ENCODE measurements around the gene DOCK2.

The DOCK2 gene

DNA sequence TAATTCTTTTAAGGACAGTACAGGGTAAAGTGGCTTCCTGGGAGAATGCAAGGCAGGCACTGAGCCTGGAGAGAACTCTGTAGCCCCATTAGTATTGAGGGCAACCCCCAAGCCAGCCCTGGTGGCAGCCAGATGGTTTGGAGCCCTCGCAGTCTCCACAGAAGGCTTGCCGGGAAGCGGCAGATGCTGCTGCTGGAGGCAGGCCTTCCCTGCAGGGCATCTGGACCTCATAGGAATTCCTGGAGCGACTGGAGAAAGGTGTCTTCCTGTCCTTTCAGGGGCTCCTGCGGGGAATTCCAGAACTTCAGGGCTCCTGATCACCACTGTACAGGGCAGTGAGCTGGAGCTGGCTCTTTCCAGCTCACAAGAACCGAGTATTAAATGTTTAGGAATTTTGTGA is 175.7 kb downstream of the DOCK2 start:
- H3K4me3 ChIP-seq (ENCODE audit: low read length): no peak overlapping the region
- TF ChIP-seq, protein P1, sequence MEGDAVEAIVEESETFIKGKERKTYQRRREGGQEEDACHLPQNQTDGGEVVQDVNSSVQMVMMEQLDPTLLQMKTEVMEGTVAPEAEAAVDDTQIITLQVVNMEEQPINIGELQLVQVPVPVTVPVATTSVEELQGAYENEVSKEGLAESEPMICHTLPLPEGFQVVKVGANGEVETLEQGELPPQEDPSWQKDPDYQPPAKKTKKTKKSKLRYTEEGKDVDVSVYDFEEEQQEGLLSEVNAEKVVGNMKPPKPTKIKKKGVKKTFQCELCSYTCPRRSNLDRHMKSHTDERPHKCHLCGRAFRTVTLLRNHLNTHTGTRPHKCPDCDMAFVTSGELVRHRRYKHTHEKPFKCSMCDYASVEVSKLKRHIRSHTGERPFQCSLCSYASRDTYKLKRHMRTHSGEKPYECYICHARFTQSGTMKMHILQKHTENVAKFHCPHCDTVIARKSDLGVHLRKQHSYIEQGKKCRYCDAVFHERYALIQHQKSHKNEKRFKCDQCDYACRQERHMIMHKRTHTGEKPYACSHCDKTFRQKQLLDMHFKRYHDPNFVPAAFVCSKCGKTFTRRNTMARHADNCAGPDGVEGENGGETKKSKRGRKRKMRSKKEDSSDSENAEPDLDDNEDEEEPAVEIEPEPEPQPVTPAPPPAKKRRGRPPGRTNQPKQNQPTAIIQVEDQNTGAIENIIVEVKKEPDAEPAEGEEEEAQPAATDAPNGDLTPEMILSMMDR (conservative IDR thresholded peaks at IDR 0.05; ENCODE audit: low read length): no peak
- DNase-seq (ENCODE audit: low read depth): peak; percentile 31

DNA sequence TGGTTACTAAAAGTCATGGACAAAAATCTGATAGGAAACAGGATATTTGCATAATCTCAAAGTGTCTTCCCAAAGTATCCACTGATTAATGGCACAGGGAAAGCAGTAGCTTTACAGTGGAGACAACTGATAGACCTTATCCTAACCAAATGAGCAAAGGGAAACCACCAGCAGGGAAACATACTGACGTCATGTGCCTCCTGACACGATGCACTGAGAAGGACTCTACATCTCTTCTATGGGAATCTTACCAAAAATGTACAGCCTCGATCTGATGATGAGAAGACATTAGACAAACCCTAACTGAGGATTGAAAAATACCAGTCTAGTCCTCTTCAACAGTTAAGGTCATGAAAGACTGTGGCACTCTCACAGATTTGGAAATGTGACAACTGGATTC is 177.0 kb downstream of the DOCK2 start:
- H3K4me3 ChIP-seq (ENCODE audit: low read length): no peak overlapping the region
- TF ChIP-seq, protein P1 (conservative IDR thresholded peaks at IDR 0.05; ENCODE audit: low read length): no peak
- DNase-seq (ENCODE audit: low read depth): no peak

DNA sequence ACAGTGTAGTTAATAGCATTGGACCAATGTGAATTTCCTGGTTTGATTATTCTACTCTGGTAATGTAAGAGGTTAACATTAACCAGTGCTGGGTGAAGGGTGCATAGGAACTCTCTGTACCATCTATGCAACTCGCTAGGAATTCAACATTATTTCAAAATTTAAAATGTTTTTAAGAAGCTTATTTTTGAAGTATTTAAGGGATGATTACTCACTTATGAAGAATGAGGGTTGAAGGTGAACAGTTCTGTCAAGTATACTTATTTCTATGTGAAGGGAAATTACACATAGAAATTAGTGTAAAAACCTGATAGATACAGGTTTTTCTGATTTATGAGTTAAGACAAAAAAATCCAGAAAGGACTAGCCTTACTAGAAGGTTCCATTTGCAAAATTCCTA is 177.4 kb downstream of the DOCK2 start:
- DNase-seq (ENCODE audit: low read depth): no peak
- TF ChIP-seq, protein P1 (conservative IDR thresholded peaks at IDR 0.05; ENCODE audit: low read length): no peak
- no peak overlapping the region for H3K4me3 ChIP-seq (ENCODE audit: low read length)

DNA sequence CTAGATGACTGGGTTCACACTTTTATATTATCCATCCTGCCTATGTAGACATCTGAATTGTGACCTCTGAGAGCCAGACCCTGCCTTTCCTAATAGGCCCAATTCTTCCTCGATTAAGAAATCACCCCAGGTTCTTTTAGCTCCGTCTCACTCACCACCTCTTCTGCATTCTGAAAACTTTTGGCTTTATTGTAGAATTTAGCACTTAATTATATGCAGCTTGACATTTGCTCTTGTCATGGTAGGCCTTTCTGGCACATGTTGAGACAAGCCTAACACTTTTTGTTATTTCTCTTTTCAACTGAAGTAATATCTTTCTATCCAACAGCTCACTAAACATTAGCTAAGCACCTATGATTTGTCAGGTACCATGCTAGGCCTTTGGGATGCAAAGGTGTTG is 180.0 kb downstream of the DOCK2 start:
- no peak overlapping the region for H3K4me3 ChIP-seq (ENCODE audit: low read length)
- DNase-seq (ENCODE audit: low read depth): no peak
- TF ChIP-seq, protein P1 (conservative IDR thresholded peaks at IDR 0.05; ENCODE audit: low read length): no peak

DNA sequence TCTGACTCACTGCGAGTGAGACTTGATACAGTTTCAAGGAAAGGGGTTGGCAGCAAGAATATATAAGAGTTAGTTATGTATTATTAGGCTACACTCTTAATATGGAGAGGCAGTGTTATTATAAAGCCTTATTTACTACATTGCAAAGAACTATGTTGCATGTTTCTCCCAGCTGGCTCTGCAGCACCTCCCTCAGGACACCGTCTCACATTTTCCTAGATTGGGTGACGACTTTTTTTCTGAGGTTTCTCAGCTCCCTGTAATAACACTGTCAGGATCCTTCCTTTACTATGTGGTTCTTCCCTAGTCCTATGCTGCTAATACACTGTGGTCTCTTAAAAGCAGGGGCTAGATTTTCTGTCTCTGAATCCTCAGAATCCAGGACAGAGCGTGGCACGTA is 189.5 kb downstream of the DOCK2 start:
- H3K4me3 ChIP-seq (ENCODE audit: low read length): no peak overlapping the region
- TF ChIP-seq, protein P1 (conservative IDR thresholded peaks at IDR 0.05; ENCODE audit: low read length): peak; percentile 37
- DNase-seq (ENCODE audit: low read depth): no peak

DNA sequence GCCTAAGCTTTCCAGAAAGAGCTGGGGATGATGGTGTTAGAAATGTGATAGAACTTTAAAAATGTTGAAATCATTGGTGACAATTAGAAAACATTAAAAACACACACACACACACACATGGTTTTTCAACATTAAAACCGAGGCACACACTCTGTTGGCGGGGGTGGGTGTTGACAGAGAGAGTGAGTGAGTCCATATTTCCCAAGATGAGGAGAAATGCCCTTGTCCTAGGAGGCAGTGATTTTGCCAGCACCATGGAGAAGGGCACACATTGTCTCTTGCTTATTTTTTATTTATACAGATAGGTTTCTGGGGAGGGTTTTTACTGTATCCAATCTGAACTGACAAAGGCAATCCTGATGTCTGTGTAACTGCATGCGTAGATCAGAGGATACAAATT is 190.7 kb downstream of the DOCK2 start:
- H3K4me3 ChIP-seq (ENCODE audit: low read length): no peak overlapping the region
- DNase-seq (ENCODE audit: low read depth): peak; percentile 47
- TF ChIP-seq, protein P1 (conservative IDR thresholded peaks at IDR 0.05; ENCODE audit: low read length): no peak

DNA sequence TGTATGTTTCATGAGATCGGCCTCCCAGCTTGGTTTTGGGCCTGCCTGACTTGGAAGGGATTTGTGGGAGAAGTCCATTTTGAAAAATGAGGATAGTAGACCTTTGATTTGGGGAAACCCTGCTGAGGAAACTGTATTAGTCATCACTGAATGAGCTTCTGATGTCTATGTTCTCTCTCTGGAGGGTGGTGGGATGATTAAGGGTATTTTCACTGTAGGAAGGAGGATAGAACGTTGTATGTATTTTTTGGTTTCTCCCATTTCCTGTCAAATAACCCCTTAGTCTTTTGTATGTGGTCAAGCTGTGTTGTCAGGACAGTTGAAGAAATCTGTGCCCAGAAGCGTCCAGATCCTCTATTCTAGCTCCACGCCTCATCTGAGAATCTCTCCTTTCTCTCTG is 191.3 kb downstream of the DOCK2 start:
- DNase-seq (ENCODE audit: low read depth): no peak
- TF ChIP-seq, protein P1 (conservative IDR thresholded peaks at IDR 0.05; ENCODE audit: low read length): no peak
- no peak overlapping the region for H3K4me3 ChIP-seq (ENCODE audit: low read length)

Data from AG10803 (cell line).